HCT116 (cell line): ENCODE results near the gene LSAMP. TPM values are rescaled to one million over a fixed set of nuclear protein-coding genes. Genes with fewer than 3 reads are reported as not detected.

Experiments used
- ATAC-seq: fragments of 200-7000 bp; cut with Tn5 transposase; 2 replicates; pipeline ENCODE4 v1.9.1; 2020; ENCODE audit warnings: mild to moderate bottlenecking, moderate library complexity
- BruUV-seq: library from RNA; stranded (reverse); fragments of 400-500 nt; replicated peaks from 2 replicates; lab custom pipeline; 2021; lab: Mats Ljungman, UMichigan
- CTCF ChIA-PET: fragments of 300-600 bp; sonication (Branson Sonifier 250); formaldehyde crosslinking; loops from one replicate; lab custom pipeline; 2021; ENCODE audit warnings: antibody characterized with exemption; lab: Charles Lee
- POLR2A ChIA-PET: fragments of 300-600, 350-600 bp; sonication (Branson Sonifier 250); formaldehyde crosslinking; loops from one replicate; lab custom pipeline; 2021; ENCODE audit warnings: antibody characterized with exemption; lab: Charles Lee
- RAD21 ChIA-PET, 2 experiments: fragments of 300-600 bp; sonication (Branson Sonifier 250); formaldehyde crosslinking; loops; one replicate each; lab custom pipeline; 2023; ENCODE audit warnings: low total read pairs in 2 of 2; ENCODE audit not compliant: uncharacterized antibody in 2 of 2, unreplicated experiment in 2 of 2, low non-redundant PET in 1 of 2; lab: Charles Lee
- DNase-seq: peaks from one replicate; pipeline ENCODE4 v3.0.0-alpha.2; 2010; ENCODE audit warnings: low read depth, low spot score
- H2AFZ ChIP-seq: fragments of 200-600 bp; shearing (Covaris generic), sonication (generic); 2 replicates; pipeline ENCODE4 v1.6.1; 2017; ENCODE audit warnings: low read depth, mixed run types, mixed read lengths, antibody characterized with exemption, low read length; ENCODE audit not compliant: poor library complexity, severe bottlenecking
- H3K27ac ChIP-seq: 2 replicates; pipeline ENCODE4 v1.5.1; 2012; ENCODE audit warnings: low read depth, low read length
- H3K27me3 ChIP-seq: fragments of 200-600 bp; sonication (generic); 2 replicates; pipeline ENCODE4 v1.6.1; 2016; ENCODE audit warnings: mixed run types, low read length, mixed read lengths; ENCODE audit not compliant: insufficient read depth
- H3K36me3 ChIP-seq, 2 experiments: fragments of 200-500 bp in 1 of 2; fragments of 200-600 bp in 1 of 2; sonication (Bioruptor generic) in 1 of 2; sonication (generic) in 1 of 2; 2 replicates each; pipeline versions ENCODE4 v1.5.1 to v1.6.1; 2014 to 2016; ENCODE audit warnings: low read length in 2 of 2, inconsistent platforms in 1 of 2, mixed read lengths in 1 of 2, mixed run types in 1 of 2; ENCODE audit not compliant: insufficient read depth in 2 of 2, control insufficient read depth in 1 of 2
- H3K4me1 ChIP-seq, 2 experiments: fragments of 200-600 bp in 1 of 2; sonication (generic) in 1 of 2; 2 replicates each; pipeline versions ENCODE4 v1.5.1 to v1.6.1; 2012 to 2017; ENCODE audit warnings: low read length in 2 of 2, inconsistent platforms in 1 of 2, mild to moderate bottlenecking in 1 of 2, mixed read lengths in 1 of 2, mixed run types in 1 of 2, moderate library complexity in 1 of 2; ENCODE audit not compliant: insufficient read depth in 2 of 2, control insufficient read depth in 1 of 2
- H3K4me2 ChIP-seq: fragments of 200-600 bp; sonication (generic); 2 replicates; pipeline ENCODE4 v1.6.1; 2017; ENCODE audit warnings: mixed run types, low read length, mixed read lengths
- H3K4me3 ChIP-seq, 2 experiments: fragments of 200-600 bp in 1 of 2; sonication (generic) in 1 of 2; replicated peaks in 1 of 2; 2 replicates each; pipeline ENCODE4 v1.5.1; 2011 to 2016; ENCODE audit warnings: low read length in 2 of 2, control low read depth in 1 of 2, low read depth in 1 of 2, mild to moderate bottlenecking in 1 of 2, mixed read lengths in 1 of 2, mixed run types in 1 of 2
- H3K79me2 ChIP-seq: fragments of 200-600 bp; sonication (generic); 2 replicates; pipeline ENCODE4 v1.6.1; 2017; ENCODE audit warnings: mild to moderate bottlenecking, mixed run types, low read length, moderate library complexity, mixed read lengths; ENCODE audit not compliant: insufficient read depth
- H3K9ac ChIP-seq: fragments of 200-600 bp; sonication (generic); 2 replicates; pipeline ENCODE4 v1.6.1; 2016; ENCODE audit warnings: low read length, mixed read lengths
- H3K9me2 ChIP-seq: fragments of 200-600 bp; sonication (generic), shearing (Covaris generic); 2 replicates; pipeline ENCODE4 v1.6.1; 2017; ENCODE audit warnings: mixed run types, mild to moderate bottlenecking, moderate library complexity; ENCODE audit not compliant: insufficient read depth
- H3K9me3 ChIP-seq, 2 experiments: fragments of 200-500 bp in 1 of 2; fragments of 200-600 bp in 1 of 2; sonication (Bioruptor generic) in 1 of 2; sonication (generic) in 1 of 2; 2 replicates each; pipeline ENCODE4 v1.6.1; 2014 to 2017; ENCODE audit warnings: low read length in 2 of 2, mixed read lengths in 2 of 2, inconsistent platforms in 1 of 2, low read depth in 1 of 2, mild to moderate bottlenecking in 1 of 2, mixed run types in 1 of 2, moderate library complexity in 1 of 2; ENCODE audit not compliant: control insufficient read depth in 1 of 2, insufficient read depth in 1 of 2
- H4K20me1 ChIP-seq: fragments of 200-600 bp; sonication (generic), shearing (Covaris generic); 2 replicates; pipeline ENCODE4 v1.6.1; 2017; ENCODE audit warnings: mixed run types, mild to moderate bottlenecking, moderate library complexity; ENCODE audit not compliant: insufficient read depth
- CBX3 ChIP-seq: IDR thresholded peaks from 2 replicates; pipeline ENCODE4 v1.6.1; 2012; ENCODE audit warnings: low read depth
- EGR1 ChIP-seq: IDR thresholded peaks from 2 replicates; pipeline ENCODE4 v1.6.1; 2012; ENCODE audit warnings: low read depth
- ELF1 ChIP-seq: IDR thresholded peaks from 2 replicates; pipeline ENCODE4 v1.6.1; 2012; ENCODE audit warnings: low read depth, borderline replicate concordance
- EZH2 ChIP-seq: fragments of 200-600 bp; sonication (generic); IDR thresholded peaks from 2 replicates; pipeline ENCODE4 v1.6.1; 2017; ENCODE audit warnings: antibody characterized with exemption, mixed run types
- EZH2phosphoT487 ChIP-seq: fragments of 200-600 bp; IDR thresholded peaks from 2 replicates; pipeline ENCODE4 v1.6.1; 2018; ENCODE audit warnings: antibody characterized with exemption, borderline replicate concordance
- FOSL1 ChIP-seq: IDR thresholded peaks from 2 replicates; pipeline ENCODE4 v1.6.1; 2012; ENCODE audit warnings: low read depth
- JUND ChIP-seq: IDR thresholded peaks from 2 replicates; pipeline ENCODE4 v1.6.1; 2012
- RAD21 ChIP-seq: IDR thresholded peaks from 2 replicates; pipeline ENCODE4 v1.6.1; 2012; ENCODE audit warnings: low read depth, mild to moderate bottlenecking
- SP1 ChIP-seq: IDR thresholded peaks from 2 replicates; pipeline ENCODE4 v1.6.1; 2012; ENCODE audit warnings: low read depth
- SRF ChIP-seq: IDR thresholded peaks from 2 replicates; pipeline ENCODE4 v1.6.1; 2012; ENCODE audit warnings: low read depth
- TCF7L2 ChIP-seq: IDR thresholded peaks from 2 replicates; pipeline ENCODE4 v1.7.0; 2011; ENCODE audit warnings: borderline replicate concordance, inconsistent platforms; ENCODE audit not compliant: insufficient read depth, insufficient read length; ENCODE audit errors: extremely low read depth
- ZNF274 ChIP-seq: fragments of 200-500 bp; sonication (Bioruptor generic); IDR thresholded peaks from 2 replicates; pipeline ENCODE4 v1.6.1; 2014; ENCODE audit warnings: mild to moderate bottlenecking, low read depth, low read length, inconsistent platforms
- intact Hi-C: fragments of 100-400 bp; cut with micrococcal nuclease; formaldehyde crosslinking; loops from 2 replicates; pipeline ENCODE4 v1.10.0; 2022
- total RNA-seq: library from RNA; stranded (reverse); gene quantifications from one replicate; pipeline ENCODE4 v1.2.1, GENCODE V29; 2021; ENCODE audit not compliant: unreplicated experiment
- TF ChIP-seq, protein P1 (sequence below): IDR thresholded peaks from 2 replicates; pipeline ENCODE4 v1.6.1; 2012
- TF ChIP-seq, protein P2 (sequence below): IDR thresholded peaks from 2 replicates; pipeline ENCODE4 v1.6.1; 2011; ENCODE audit warnings: mild to moderate bottlenecking, low read length, moderate library complexity; ENCODE audit not compliant: insufficient replicate concordance; ENCODE audit errors: extremely low read depth
- TF ChIP-seq, protein P3 (sequence below): IDR thresholded peaks from 2 replicates; pipeline ENCODE4 v1.6.1; 2012

LSAMP gene
- total RNA-seq, 1 experiment from 2014 or later = 0.25 TPM

DNA sequence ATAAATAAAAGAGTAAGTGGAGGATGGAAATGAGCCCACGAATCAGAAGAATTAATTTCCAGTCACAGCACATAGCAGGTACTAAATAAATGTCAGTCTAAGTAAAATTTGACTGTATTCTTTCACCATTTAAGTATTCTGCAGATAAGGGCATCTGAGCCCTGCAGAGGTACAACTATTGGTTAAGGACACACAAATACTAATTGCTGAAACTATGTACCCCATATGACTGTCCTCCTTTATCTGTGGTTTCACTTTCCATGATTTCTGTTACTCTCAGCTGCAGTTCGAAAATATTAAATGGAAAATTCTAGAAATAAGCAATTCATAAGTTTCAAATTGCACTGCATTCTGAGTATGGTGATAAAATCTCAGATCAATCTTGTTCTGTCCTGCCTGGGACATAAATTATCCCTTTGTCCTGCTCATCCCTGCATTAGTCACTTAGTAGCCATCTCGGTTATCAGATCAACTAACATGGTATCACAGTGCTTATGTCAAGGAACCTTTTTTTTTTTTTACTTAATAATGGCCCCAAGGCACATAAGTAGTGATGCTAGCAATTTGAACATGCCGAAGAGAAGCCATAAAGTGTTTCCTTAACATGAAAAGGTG is 95.1 kb downstream of the LSAMP start:
- H3K4me2 ChIP-seq = no peak overlapping the region
- no peaks in the 10 kb centered on the region; the same call in 1 of the 2 replicates for H4K20me1 ChIP-seq
- H2AFZ ChIP-seq = no peak overlapping the region
- ChIA-PET CTCF (no interaction called here), RAD21 (no interaction called here), POLR2A (no interaction called here)
- no peaks in the 10 kb centered on the region for H3K4me1 ChIP-seq
- DNase-seq (no peak), ATAC-seq (no peak)
- TF ChIP-seq EZH2phosphoT487 (no peak), CBX3 (no peak), EZH2 (no peak), JUND (no peak), SRF (no peak), FOSL1 (no peak), TCF7L2 (no peak), EGR1 (no peak), RAD21 (no peak)
- TF ChIP-seq, protein P1, sequence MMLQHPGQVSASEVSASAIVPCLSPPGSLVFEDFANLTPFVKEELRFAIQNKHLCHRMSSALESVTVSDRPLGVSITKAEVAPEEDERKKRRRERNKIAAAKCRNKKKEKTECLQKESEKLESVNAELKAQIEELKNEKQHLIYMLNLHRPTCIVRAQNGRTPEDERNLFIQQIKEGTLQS = no peak
- H3K9me2 ChIP-seq = no peaks in the 10 kb centered on the region
- H3K27me3 ChIP-seq = peaks cover 11% of the 10 kb centered on the region
- H3K27ac ChIP-seq = no peak overlapping the region
- intact Hi-C loops = no loop called here
- no peak overlapping the region for H3K4me3 ChIP-seq
- no TSS peak for BruUV-seq
- no peak overlapping the region for H3K9ac ChIP-seq
- no peaks in the 10 kb centered on the region for H3K79me2 ChIP-seq
- H3K36me3 ChIP-seq = no peaks in the 10 kb centered on the region
- no peaks in the 10 kb centered on the region for H3K9me3 ChIP-seq

DNA sequence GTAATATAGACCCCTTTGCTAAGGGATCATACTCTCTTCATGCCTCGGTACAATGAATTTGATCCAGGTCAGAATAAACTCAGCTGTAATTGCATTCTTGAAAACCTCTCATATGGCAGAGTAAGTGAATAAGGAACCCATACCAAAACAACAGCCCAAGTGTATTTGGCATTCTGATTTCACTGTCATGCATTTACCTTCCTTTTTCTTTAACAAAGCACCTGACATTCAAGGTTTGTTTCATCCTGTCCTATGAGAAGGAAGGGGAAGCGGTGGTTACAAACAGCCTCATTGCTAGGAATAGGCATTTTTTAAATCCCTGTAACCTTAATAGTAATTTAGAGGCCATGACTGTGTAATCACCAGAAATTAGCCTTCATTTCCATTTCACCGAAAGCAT is 97.1 kb downstream of the LSAMP start:
- POLR2A ChIA-PET = no interaction called here
- BruUV-seq = no TSS peak
- H3K4me1 ChIP-seq = no peaks in the 10 kb centered on the region
- H3K27ac ChIP-seq = no peak overlapping the region
- H4K20me1 ChIP-seq = no peaks in the 10 kb centered on the region
- DNase-seq (no peak), ATAC-seq (no peak)
- intact Hi-C loops = no loop called here
- TF ChIP-seq TCF7L2 (no peak), SP1 (no peak), ZNF274 (no peak), SRF (no peak), ELF1 (no peak), JUND (no peak), EZH2 (no peak)
- TF ChIP-seq, protein P1 = no peak
- TF ChIP-seq, protein P2, sequence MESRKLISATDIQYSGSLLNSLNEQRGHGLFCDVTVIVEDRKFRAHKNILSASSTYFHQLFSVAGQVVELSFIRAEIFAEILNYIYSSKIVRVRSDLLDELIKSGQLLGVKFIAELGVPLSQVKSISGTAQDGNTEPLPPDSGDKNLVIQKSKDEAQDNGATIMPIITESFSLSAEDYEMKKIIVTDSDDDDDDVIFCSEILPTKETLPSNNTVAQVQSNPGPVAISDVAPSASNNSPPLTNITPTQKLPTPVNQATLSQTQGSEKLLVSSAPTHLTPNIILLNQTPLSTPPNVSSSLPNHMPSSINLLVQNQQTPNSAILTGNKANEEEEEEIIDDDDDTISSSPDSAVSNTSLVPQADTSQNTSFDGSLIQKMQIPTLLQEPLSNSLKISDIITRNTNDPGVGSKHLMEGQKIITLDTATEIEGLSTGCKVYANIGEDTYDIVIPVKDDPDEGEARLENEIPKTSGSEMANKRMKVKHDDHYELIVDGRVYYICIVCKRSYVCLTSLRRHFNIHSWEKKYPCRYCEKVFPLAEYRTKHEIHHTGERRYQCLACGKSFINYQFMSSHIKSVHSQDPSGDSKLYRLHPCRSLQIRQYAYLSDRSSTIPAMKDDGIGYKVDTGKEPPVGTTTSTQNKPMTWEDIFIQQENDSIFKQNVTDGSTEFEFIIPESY = no peak
- TF ChIP-seq, protein P3, sequence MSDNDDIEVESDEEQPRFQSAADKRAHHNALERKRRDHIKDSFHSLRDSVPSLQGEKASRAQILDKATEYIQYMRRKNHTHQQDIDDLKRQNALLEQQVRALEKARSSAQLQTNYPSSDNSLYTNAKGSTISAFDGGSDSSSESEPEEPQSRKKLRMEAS = no peak
- TF ChIP-seq, all 23 proteins: peak for 0
- ChIA-PET RAD21 (no interaction called here), CTCF (no interaction called here)
- Histone ChIP-seq H3K79me2 (no peaks in the 10 kb centered on the region), H2AFZ (no peak overlapping the region), H3K9ac (no peak overlapping the region), H3K9me2 (no peaks in the 10 kb centered on the region), H3K27me3 (peaks cover 11% of the 10 kb centered on the region), H3K4me2 (no peak overlapping the region), H3K9me3 (no peaks in the 10 kb centered on the region), H3K4me3 (no peak overlapping the region), H3K36me3 (no peaks in the 10 kb centered on the region)
